HCEC 1CT (cell line): ENCODE measurements around the gene PRXL2C.
"Not testable (repeated sequence)": the region's sequence is repeated elsewhere in the genome, so short reads cannot be mapped to it uniquely, and the experiment has no call there.

ENCODE experiments used
- DNase-seq: peaks from one replicate; pipeline ENCODE4 v3.0.0-alpha.2; 2017

Gene PRXL2C

GRCh38 chr9:96649620-96650324, 5.3 kb downstream of the PRXL2C start:
- DNase-seq, result no peak

DNA sequence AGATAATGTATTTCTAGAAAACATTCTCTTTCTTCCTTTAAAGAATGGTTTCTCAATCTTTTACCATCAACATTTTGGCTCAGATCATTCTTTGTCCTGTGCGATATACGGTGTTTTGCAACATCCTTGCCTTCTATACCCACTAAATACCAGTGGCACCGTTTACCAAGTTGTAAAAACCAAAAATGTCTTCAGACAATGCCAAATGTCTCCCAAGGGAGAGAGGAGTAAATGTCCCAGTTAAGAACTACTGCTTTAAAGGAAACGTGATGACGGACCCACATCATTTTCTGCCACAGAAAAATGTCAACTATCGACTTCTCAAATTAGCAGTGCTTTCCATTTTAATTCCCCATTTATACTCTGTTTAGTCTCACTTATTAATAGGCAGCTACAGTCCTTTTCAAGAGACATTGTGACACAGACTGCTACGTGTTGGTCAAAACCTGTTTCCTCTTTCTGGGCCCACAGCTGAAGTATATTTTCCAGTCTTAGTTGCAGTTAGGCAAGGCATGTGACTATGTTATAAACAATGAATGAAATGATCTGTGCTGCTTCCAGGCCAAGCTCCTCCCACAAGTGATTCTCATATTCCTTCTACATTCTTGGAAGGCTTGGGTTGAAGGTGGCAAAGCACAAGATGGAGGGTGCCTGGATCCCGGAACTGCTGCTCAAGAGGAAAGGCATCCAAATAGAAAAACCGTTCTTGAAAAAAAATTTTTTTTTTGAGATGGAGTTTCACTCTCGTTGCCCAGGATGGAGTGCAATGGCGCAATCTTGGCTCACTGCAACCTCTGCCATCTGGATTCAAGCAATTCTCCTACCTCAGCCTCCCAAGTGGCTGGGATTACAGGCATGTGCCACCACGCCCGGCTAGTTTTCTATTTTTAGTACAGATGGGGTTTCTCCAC, 8.8 kb downstream of the PRXL2C start:
- peak; percentile 88 for DNase-seq

DNA sequence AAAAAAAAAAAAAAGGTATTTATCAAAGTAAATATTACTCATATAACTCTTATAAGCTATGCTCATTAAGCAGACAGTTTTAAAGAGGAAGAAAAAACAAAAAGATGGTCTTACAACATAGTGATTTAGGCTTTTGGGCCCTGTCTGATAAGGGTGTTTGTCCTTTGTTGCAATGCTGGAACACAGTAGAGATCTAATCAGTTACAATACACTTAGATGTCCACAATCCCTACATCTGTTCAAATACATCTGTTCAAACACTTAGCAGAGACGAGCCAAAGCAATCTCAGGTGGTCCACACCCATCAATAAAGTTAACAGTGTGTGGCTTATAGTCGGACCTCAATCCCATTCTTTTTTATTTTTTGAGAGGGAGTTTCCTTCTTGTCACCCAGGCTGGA, 11.0 kb downstream of the PRXL2C start:
- no peak for DNase-seq

- no peak for DNase-seq
Observed at GRCh38 chr9:96641514-96641913, 13.6 kb downstream of the PRXL2C start.

- DNase-seq, result peak; percentile 55
Observed at GRCh38 chr9:96638606-96639364, 16.3 kb downstream of the PRXL2C start.

GRCh38 chr9:96636368-96636767, 18.7 kb downstream of the PRXL2C start:
- no peak for DNase-seq

GRCh38 chr9:96633579-96633978, 21.5 kb downstream of the PRXL2C start:
- DNase-seq, result not testable (repeated sequence)

GRCh38 chr9:96626912-96627311, 28.2 kb downstream of the PRXL2C start:
- no peak for DNase-seq

- DNase-seq, result no peak
Observed at GRCh38 chr9:96621618-96622017, 33.5 kb downstream of the PRXL2C start.

GRCh38 chr9:96620832-96621269, 34.3 kb downstream of the PRXL2C start:
- no peak for DNase-seq

- no peak for DNase-seq
Observed at GRCh38 chr9:96620181-96620514, 35.0 kb downstream of the PRXL2C start.

- DNase-seq, result peak; percentile 86
Observed at GRCh38 chr9:96619491-96620180, 35.5 kb downstream of the PRXL2C start, which contains the start of gene CDC14B. Gene CDC14B, minus strand, starts transcription at chr9:96619843. Its CDS starts 465 bp downstream, at chr9:96619378.

GRCh38 chr9:96619124-96619465, 36.0 kb downstream of the PRXL2C start:
- no peak for DNase-seq

DNA sequence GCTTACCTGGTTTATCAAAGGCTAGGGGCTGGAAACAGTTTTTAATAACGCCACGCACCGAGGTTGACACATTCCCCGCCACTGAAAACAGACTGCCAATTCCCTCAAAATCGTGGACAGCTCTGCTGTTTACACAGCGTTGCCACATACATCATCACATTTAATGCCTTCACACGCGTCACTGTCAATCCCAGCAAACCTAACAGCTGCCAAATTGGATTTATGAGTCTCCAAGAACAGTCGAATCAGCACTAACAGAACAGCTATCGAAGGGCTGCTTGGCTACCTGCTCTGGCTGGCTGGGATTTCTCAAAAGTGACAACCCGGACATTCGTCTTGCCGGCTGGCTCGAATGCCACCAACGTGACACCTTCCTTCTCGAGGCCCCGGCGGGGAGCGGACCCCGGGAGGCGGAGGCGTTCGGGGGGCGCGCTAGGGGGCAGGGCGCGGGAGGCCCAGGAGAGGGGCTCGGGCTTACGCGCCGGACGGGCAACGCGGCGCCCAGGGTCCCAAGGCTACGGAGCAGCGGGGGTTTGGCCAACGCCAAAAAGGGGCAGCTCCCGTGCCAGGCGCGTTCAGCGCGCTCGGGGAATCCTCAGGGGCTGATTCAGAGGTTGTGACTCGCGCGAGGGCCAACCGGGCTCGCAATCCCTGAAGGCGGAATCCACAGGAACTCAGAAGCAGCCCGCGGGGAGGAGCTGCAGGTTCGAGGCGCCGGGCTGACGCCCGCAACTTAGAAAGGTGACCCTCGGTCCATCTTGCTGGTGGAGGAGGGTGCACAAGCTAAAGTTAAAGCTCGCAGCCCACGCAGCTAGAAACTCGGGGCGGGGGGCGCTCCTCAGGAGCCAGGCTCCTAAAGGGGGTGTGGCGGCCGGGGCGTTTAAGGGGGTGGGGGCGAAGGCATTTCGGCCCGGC, 36.7 kb downstream of the PRXL2C start:
- peak; percentile 56 for DNase-seq

DNA sequence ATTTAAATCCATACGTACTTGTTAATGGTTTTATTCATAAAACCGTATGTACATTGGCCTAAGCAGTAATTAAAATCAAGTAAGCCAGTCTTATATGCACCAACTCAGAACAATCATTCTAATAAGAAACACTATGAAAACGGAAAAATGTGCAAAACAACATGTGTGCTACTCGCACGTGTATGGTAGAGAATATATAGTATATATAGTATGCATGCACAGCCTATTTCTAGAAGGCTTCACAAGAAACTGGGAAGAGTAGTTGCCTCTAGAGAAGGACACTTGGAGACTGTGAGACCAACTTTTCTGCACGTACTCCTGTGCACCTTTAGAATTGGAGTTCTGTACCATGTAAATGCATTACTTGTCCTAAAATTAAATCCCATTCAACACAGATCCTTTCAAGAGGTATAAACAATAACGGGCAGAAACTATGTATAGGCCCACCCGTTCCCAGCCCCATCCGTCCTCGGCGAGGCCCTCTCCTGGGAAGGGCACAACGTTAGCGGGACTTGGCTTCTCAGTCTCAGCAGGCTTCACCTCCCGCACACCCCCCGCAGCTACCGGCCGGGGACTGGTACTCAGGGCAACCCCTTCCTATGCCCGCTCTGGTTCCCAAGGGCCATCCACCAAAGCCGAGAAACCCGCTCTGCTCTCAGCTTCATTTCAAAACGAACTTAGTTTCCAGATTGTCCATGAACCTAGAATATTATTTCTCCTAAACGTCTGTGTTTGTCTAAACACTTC, 37.5 kb downstream of the PRXL2C start:
- no peak for DNase-seq

GRCh38 chr9:96616817-96617438, 38.2 kb downstream of the PRXL2C start:
- no peak for DNase-seq

DNA sequence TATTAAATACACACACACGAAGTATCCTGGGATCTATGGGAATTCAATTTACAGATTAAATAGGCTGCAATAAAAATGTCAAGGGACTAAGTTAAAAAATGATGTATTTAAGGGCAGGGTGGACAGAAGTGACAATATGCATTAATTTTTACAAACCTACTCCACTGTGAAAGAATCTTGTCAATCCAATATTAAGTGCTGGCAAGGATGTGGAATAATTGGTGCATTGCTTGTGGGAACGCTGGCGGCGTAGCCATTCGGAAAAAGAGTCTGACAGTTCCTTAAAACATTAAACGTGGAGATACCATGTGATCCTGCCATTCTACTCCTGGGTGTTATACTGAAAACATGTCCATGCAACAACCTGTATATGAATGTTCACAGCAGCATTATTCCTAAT, 39.7 kb downstream of the PRXL2C start:
- no peak for DNase-seq

GRCh38 chr9:96614664-96615063, 40.5 kb downstream of the PRXL2C start:
- DNase-seq, result peak; percentile 60

DNA sequence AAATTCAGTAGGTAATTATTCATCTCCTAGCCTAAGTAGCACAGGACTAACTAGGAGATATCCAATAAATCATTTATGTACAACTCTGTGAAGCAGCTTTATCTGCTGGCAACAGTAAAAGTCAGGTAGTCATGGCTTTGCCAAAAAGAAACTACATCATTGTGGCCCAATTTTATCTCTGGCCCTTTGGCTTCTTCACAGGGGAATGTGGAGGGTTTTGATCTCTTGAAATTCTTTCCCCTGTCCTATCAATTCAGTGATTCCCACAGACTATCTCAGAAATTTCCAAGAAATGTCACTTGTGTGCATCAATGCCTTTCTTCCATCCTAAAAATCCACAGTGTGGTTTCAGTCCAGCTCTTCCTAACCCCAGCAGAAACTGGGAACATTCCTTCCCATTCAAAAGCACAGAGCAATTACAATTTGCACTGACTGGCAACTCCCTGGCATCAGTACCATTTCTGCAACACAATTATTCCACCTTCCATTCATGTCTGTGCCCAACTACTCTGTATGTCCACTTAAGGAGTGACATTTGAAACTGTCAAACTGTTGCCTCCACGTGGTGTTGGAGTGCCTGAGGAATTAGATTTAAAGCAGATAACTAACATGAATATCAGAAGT, 42.0 kb downstream of the PRXL2C start:
- DNase-seq, result no peak
